Liver (tissue), 3 donors: ENCODE measurements around the gene TMEM178B.

Source experiments
- GABPA ChIP-seq, 2 donors: IDR thresholded peaks in 1 of 2; conservative IDR thresholded peaks in 1 of 2; 2 replicates each; pipeline ENCODE4 v1.6.1; 2016; ENCODE audit warnings: antibody characterized with exemption in 2 of 2, mild to moderate bottlenecking in 1 of 2, moderate library complexity in 1 of 2
- TAF1 ChIP-seq: conservative IDR thresholded peaks from 2 replicates; pipeline ENCODE4 v1.6.1; 2016; ENCODE audit warnings: antibody characterized with exemption, mild to moderate bottlenecking
- TF ChIP-seq, protein P1 (sequence below): fragments of 150-350 bp; IDR thresholded peaks from 2 replicates; pipeline ENCODE4 v1.5.1; 2017; ENCODE audit warnings: improper control_type of control experiment, low read depth, low read length; ENCODE audit not compliant: missing input control
- TF ChIP-seq, protein P2 (sequence below): IDR thresholded peaks from 2 replicates; pipeline ENCODE4 v1.6.1; 2016; ENCODE audit warnings: antibody characterized with exemption
- TF ChIP-seq, protein P3 (sequence below): IDR thresholded peaks from 2 replicates; pipeline ENCODE4 v1.6.1; 2016; ENCODE audit warnings: antibody characterized with exemption
- donor health status: healthy.
- donor health status: healthy.

DNA sequence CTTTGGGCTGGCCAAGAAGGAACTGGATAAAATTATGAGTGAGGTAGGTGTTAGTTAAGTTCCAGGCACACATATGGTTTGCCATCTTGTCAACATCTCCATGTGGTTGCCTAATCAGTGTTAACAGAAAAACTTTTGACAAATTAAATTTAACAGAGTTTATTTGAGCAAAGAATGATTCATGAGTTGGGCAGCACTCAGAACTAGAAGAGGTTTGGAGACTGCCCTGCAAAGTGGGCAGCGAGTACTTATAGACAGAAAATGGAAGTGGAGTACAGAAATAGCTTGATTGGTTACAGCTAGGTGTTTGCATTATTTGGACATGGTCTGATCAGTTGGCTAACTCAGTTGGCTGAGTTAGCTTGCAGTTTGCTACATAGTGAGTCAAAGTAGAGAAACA lies 439.9 kb downstream of the TMEM178B start:
- TF ChIP-seq, protein P1, sequence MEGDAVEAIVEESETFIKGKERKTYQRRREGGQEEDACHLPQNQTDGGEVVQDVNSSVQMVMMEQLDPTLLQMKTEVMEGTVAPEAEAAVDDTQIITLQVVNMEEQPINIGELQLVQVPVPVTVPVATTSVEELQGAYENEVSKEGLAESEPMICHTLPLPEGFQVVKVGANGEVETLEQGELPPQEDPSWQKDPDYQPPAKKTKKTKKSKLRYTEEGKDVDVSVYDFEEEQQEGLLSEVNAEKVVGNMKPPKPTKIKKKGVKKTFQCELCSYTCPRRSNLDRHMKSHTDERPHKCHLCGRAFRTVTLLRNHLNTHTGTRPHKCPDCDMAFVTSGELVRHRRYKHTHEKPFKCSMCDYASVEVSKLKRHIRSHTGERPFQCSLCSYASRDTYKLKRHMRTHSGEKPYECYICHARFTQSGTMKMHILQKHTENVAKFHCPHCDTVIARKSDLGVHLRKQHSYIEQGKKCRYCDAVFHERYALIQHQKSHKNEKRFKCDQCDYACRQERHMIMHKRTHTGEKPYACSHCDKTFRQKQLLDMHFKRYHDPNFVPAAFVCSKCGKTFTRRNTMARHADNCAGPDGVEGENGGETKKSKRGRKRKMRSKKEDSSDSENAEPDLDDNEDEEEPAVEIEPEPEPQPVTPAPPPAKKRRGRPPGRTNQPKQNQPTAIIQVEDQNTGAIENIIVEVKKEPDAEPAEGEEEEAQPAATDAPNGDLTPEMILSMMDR: no peak
- TF ChIP-seq, protein P2, sequence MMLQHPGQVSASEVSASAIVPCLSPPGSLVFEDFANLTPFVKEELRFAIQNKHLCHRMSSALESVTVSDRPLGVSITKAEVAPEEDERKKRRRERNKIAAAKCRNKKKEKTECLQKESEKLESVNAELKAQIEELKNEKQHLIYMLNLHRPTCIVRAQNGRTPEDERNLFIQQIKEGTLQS: no peak
- TF ChIP-seq TAF1 (no peak), GABPA (IDR thresholded peaks at IDR 0.05 in 1 of 2, conservative IDR thresholded peaks at IDR 0.05 in 1 of 2) (no peak)
- TF ChIP-seq, protein P3, sequence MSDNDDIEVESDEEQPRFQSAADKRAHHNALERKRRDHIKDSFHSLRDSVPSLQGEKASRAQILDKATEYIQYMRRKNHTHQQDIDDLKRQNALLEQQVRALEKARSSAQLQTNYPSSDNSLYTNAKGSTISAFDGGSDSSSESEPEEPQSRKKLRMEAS: no peak
